Dendritic cell treated with granulocyte-macrophage colony-stimulating factor and Interleukin-4, amounts not matched to agents 40 ng/mL and 50 ng/mL, for 4 days (primary cell): ENCODE data around the gene DNHD1.

Experiments
- H3K27ac Mint-ChIP-seq: one replicate; pipeline ENCODE4 v1.8.0; 2022; ENCODE audit warnings: mild to moderate bottlenecking, mixed read lengths
- H3K27me3 Mint-ChIP-seq: one replicate; pipeline ENCODE4 v1.8.0; 2022; ENCODE audit warnings: mild to moderate bottlenecking, mixed read lengths
- H3K36me3 Mint-ChIP-seq: one replicate; pipeline ENCODE4 v1.8.0; 2022; ENCODE audit warnings: low read depth, mixed read lengths
- H3K4me1 Mint-ChIP-seq: one replicate; pipeline ENCODE4 v1.8.0; 2022; ENCODE audit warnings: low read depth, mixed read lengths
- H3K4me3 Mint-ChIP-seq: one replicate; pipeline ENCODE4 v1.8.0; 2022; ENCODE audit warnings: mild to moderate bottlenecking, moderate library complexity, mixed read lengths
- H3K9me3 Mint-ChIP-seq: one replicate; pipeline ENCODE4 v1.8.0; 2022; ENCODE audit warnings: mixed read lengths
- intact Hi-C: fragments of 100-400 bp; cut with micrococcal nuclease; formaldehyde crosslinking; loops from one replicate; pipeline ENCODE4 v1.15.0; 2022

Gene DNHD1

DNA sequence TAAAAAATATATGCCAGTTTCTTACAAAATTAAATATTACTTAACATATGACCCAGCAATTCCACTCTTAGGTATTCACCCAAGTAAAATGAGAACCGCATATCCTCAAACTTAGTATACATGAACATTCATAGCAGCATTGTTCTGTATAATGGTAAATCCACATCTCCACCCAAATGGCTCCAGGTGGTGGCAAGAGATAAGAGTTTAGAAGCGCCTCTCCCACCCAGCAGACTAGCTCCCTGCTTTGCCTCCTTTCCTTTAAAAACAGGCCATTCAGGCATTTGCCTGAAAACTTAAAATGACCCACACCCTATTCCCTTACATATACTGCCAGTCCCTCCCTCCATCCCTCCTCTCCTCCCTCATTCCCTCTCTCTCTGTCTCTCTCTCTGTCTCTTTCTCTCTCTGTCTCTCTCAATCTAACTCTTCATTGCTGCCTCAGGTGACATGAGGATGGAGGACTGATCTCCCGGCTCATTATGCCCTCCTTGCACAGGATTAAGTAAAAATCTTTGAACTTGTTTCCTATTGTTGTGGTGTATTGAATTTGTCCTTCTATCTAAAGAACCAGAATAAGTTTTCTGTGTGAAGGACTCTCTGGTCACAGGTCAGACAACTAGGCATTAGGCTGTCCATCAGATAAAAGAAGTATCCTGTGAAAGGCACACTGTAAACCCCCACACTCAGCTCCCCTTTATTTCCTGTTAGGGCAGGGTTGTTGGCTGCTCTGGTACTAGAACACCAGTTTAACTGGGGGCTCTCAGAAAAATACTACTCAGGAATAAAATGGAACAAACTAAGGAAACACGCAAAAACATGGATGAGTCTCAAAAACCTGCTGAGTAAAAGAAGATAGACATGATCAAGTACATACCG, 58.0 kb downstream of the DNHD1 start:
- no peak overlapping the region for H3K27ac Mint-ChIP-seq
- peaks cover 2% of the 10 kb centered on the region for H3K27me3 Mint-ChIP-seq
- intact Hi-C loops = no loop called here
- H3K9me3 Mint-ChIP-seq = no peaks in the 10 kb centered on the region
- peaks cover 5% of the 10 kb centered on the region for H3K4me1 Mint-ChIP-seq
- H3K36me3 Mint-ChIP-seq = peaks cover 9% of the 10 kb centered on the region
- no peak overlapping the region for H3K4me3 Mint-ChIP-seq

DNA sequence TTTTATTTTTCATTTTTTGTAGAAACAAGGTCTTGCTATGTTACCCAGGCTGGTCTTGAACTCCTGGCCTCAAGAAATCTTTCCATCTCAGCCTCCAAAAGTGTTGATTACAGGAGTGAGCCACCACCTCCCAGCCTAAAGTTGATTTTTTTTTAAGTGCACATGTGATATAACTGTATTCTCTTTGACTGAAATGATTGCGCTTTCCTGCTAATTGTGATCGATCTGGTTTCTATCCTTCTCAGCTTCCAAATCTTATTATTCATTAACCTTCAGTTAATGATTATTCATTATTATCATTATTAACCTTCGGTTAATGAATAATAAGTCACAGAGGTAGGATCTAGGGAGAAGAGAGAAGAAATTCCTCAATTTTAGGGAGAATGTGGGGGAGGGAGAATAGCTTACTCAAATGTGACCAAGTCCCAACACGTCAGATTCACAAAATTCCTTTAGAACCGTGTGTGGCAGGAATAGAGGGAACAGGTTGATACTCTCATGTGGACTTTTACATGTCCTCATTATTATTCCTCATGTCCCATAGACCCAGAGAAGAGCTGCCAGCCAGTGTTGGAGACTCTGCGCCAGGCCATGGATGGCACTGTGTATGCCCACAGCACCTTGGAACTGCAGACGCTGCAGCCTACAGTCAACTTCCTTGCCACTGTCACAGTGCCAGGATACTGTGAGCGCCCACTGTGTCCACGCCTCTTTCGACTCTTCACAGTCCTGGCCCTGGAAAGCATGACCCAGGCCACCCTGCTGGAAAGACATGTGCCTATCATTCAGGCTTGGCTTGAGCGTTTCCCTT, 59.3 kb downstream of the DNHD1 start:
- no peak overlapping the region for H3K4me3 Mint-ChIP-seq
- H3K27ac Mint-ChIP-seq = no peak overlapping the region
- H3K36me3 Mint-ChIP-seq = peaks cover 9% of the 10 kb centered on the region
- intact Hi-C loops = no loop called here
- no peaks in the 10 kb centered on the region for H3K9me3 Mint-ChIP-seq
- peaks cover 2% of the 10 kb centered on the region for H3K27me3 Mint-ChIP-seq
- peaks cover 5% of the 10 kb centered on the region for H3K4me1 Mint-ChIP-seq

DNA sequence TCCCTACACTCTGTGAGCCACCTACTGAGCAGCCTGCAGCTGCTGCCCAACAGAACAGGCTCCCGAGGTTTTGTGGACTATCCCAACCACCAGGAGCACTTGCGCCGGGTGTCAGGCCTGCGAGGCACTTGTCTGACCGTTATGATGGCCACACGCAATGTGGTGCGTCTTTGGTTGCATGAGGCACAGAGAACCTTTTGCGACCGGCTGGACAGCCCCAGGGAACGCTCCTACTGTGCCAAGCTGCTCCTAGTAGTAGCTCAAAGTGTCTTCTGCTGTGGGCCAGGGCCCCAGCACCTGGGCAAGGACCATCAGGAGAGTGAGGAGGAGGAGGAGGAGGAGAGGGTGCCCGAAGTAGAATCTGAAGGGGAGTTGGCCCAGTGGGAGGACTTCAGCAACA, 60.0 kb downstream of the DNHD1 start:
- peaks cover 2% of the 10 kb centered on the region for H3K27me3 Mint-ChIP-seq
- H3K9me3 Mint-ChIP-seq = no peaks in the 10 kb centered on the region
- intact Hi-C loops = no loop called here
- peaks cover 11% of the 10 kb centered on the region for H3K4me1 Mint-ChIP-seq
- H3K4me3 Mint-ChIP-seq = no peak overlapping the region
- H3K27ac Mint-ChIP-seq = no peak overlapping the region
- peaks cover 9% of the 10 kb centered on the region for H3K36me3 Mint-ChIP-seq

DNA sequence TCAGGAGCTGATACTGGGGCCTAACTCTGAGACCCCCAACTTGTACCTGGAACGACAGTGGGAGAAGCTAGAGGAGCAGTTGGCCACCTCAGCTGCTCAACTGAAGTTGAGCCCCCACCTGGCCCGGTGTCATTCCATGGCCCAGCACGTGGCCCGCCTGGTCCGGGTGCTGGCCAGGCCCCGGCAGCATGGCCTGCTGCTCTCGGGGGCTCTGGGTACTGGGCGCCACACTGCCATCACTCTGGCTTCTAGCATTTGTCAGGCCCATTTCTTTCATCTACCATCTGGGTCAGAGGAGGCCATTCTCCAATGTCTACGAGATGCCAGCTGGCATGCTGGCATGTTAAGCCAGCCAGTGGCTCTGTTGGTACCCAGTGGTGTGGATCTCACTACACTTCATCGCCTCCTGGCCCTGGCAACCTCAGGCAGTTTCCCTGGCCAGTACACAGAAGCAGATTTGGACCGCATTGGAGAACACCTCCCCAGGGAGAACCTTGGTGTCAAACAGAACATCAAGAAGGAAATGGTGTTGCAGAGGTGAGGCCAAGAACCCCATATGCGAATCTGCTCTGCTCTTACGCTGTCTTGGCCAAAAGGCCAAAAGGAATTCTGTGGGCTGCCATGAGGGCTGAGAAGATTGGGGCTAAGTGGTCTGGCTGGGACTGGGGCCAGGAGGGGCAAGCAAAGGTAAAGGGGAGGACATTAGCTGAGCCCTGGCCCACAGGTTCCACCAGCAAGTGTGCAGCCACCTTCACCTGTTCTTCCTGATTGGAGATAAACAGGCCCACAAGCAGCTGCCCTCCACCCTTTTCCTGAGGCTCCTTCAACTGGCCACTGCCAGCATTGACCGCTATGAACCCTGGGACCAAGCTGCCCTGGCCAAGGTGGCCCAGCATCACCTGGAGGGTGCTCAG, 60.9 kb downstream of the DNHD1 start:
- intact Hi-C loops = no loop called here
- peaks cover 2% of the 10 kb centered on the region for H3K27me3 Mint-ChIP-seq
- H3K27ac Mint-ChIP-seq = no peak overlapping the region
- H3K4me3 Mint-ChIP-seq = no peak overlapping the region
- peaks cover 9% of the 10 kb centered on the region for H3K36me3 Mint-ChIP-seq
- H3K9me3 Mint-ChIP-seq = no peaks in the 10 kb centered on the region
- peaks cover 11% of the 10 kb centered on the region for H3K4me1 Mint-ChIP-seq

DNA sequence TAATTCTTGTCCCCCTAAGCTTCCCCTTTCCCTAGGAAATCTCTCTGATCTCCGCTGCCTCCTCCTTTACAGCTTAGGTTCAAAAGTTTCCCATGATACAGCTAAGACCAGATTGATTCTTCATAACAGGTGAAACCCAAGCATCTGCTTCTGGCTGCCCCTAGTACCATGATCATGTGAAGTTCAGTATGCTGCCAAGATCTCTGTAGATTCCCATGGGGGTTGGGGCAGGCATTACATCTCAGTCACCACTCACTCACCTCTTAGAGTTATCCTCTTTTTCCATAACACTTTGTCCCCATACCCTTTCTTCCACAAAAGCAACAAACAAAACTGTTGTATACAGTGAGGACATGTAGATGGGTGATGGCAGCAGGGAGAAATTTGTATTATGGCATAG, 62.3 kb downstream of the DNHD1 start:
- Mint-ChIP-seq H3K4me1 (peaks cover 11% of the 10 kb centered on the region), H3K9me3 (no peaks in the 10 kb centered on the region), H3K36me3 (peaks cover 15% of the 10 kb centered on the region), H3K27me3 (peaks cover 2% of the 10 kb centered on the region), H3K27ac (no peak overlapping the region), H3K4me3 (no peak overlapping the region)
- intact Hi-C loops = no loop called here

DNA sequence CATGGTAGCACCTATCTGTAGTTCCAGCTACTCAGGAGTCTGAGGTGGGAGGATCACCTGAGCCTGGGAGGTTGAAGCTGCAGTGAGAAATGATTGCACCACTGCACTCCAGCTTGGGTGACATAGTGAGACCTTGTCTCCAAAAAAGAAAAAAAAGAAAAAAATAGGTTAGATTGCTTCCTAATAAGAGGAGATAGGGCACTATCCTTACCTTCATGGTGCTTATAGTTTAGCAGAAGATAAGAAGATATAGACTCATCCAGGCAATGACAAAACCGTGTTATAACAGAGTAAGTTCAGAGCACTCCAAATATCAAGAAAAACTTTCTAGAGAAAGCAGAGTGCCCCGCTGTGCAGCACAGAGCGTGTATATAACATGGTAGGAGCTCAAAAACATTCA, 64.2 kb downstream of the DNHD1 start:
- H3K4me3 Mint-ChIP-seq = no peak overlapping the region
- no peak overlapping the region for H3K27ac Mint-ChIP-seq
- no peaks in the 10 kb centered on the region for H3K9me3 Mint-ChIP-seq
- no peaks in the 10 kb centered on the region for H3K27me3 Mint-ChIP-seq
- intact Hi-C loops = no loop called here
- H3K36me3 Mint-ChIP-seq = peaks cover 15% of the 10 kb centered on the region
- peaks cover 11% of the 10 kb centered on the region for H3K4me1 Mint-ChIP-seq

DNA sequence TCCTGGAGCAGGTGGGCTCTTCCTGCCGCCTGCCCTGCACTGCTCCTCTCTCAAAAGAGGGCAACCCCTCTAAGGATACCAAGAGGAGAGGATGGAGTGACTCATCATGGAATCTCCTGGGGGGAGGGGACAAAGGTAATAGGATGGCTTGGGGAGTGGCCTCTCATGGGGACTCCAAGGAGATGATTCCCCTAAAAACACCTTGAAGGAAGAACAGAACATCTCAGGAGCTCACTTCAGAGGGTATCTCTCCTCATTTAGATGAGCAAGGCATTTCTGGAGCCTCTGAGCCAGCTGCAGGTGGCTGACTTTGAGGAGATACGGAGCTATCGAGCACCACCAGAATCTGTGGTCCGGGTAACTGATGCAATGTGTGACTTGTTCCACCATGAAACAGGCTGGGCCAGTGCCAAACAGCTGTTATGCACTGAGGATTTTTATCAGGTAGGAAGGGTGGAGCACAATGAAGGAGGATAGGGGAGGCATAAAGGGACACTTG, 66.1 kb downstream of the DNHD1 start:
- no peaks in the 10 kb centered on the region for H3K27me3 Mint-ChIP-seq
- H3K4me3 Mint-ChIP-seq = no peak overlapping the region
- no peak overlapping the region for H3K27ac Mint-ChIP-seq
- peaks cover 6% of the 10 kb centered on the region for H3K4me1 Mint-ChIP-seq
- no peaks in the 10 kb centered on the region for H3K9me3 Mint-ChIP-seq
- intact Hi-C loops = no loop called here
- peaks cover 6% of the 10 kb centered on the region for H3K36me3 Mint-ChIP-seq

DNA sequence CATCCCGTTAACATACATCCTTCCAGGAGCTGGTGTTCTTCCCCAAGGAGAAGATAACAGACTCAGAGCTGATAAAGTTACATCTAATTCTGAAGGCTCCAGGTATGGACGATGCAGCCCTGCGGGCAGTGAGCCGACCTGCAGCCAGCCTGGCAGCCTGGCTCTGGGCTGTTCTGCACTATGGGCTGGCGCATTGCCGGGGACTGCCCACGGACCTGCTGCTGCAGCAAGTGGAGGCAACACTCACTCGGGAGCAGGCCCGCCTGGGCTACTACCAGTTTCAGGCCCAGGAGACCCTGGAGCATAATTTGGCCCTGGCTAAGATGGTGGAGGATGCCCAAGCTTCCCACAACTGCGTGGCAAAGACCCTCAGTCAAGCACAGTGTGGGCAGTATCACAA, 66.6 kb downstream of the DNHD1 start:
- peaks cover 6% of the 10 kb centered on the region for H3K36me3 Mint-ChIP-seq
- H3K4me1 Mint-ChIP-seq = peaks cover 10% of the 10 kb centered on the region
- H3K27ac Mint-ChIP-seq = no peak overlapping the region
- no peak overlapping the region for H3K4me3 Mint-ChIP-seq
- H3K9me3 Mint-ChIP-seq = no peaks in the 10 kb centered on the region
- intact Hi-C loops = no loop called here
- no peaks in the 10 kb centered on the region for H3K27me3 Mint-ChIP-seq

DNA sequence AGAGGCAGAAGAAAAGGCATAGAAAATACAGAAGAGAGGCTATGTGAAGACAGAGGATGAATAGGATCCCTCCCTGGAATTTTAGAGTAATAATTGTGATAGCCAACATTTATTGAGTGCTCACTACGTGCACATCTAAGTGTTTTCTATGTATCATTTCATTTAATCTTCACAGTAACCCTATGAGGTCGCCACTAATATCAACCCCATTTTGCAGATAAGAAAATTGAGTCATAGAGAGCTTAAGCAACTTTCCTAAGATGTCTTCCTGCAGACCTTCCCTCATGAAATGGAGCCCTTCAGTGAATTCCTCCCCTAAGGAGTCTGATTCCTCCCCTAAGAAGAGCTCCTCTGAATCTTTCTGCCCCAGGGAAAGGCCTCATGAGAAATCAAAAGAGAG, 68.2 kb downstream of the DNHD1 start:
- Mint-ChIP-seq H3K27me3 (no peaks in the 10 kb centered on the region), H3K27ac (no peak overlapping the region), H3K4me3 (no peak overlapping the region), H3K9me3 (no peaks in the 10 kb centered on the region), H3K4me1 (peaks cover 14% of the 10 kb centered on the region), H3K36me3 (peaks cover 6% of the 10 kb centered on the region)
- intact Hi-C loops = no loop called here

DNA sequence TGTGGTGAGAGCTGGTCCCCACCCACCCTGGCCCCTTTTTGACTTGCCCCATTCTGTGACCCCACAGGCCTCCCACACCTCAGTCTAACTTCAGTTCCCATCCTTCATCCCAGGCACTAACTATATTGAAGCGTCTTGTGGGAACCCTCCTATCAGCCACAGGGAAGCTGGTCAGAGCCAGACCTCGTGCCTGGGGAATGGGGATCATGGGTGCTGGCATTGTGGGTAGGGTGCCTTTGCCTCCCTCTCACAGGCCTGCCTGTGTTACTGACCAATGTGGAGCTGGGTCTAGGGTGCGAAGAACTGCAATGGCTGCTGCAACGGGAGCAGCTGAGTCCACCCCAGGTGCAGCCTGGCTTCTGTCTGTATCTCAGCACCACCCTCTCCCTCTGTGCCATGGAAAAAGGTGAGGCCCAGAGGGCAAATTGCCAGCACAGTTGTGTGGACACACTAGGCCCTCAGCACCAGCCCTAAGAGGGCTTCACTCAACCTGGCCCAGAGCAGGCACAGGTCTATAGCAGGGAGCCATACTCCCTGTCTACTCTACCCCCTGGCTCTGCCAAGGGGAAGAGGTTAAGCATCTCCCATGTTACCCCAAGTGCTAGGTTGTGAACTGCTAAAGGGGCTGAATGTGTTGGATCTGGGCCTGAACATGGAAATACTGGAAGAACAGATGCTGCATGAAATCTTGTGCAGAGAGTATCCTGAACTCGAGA, 69.1 kb downstream of the DNHD1 start:
- no peaks in the 10 kb centered on the region for H3K9me3 Mint-ChIP-seq
- no peak overlapping the region for H3K4me3 Mint-ChIP-seq
- intact Hi-C loops = no loop called here
- no peak overlapping the region for H3K27ac Mint-ChIP-seq
- peaks cover 14% of the 10 kb centered on the region for H3K4me1 Mint-ChIP-seq
- H3K27me3 Mint-ChIP-seq = peaks cover 2% of the 10 kb centered on the region
- peaks cover 9% of the 10 kb centered on the region for H3K36me3 Mint-ChIP-seq

DNA sequence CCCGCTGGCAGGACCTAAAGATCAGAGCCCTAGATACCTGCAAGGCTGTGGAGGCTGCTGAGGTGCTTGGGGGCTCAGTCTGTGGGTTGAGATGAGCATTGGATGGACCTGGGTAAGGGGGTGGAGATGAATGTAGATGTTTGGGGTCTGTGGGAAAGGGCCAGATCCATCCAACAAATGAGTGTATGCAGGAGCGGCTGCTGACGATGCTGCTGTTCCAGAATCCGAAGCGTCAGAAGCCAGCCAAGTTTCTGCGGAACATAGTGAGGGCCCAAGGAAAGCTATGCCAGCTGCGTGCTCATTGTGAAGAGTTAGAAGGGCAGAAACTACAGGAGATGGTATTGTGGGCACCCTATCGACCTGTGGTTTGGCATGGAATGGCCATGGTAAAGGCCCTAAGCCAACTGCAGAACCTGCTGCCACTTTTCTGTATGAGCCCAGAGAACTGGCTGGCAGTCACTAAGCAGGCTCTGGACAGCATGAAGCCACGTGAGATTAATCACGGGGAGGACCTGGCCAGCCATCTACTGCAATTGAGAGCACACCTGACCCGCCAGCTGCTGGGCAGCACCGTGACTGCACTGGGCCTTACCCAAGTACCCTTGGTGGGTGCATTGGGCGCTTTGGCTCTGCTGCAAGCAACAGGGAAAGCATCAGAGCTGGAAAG, 69.8 kb downstream of the DNHD1 start:
- Mint-ChIP-seq H3K27me3 (peaks cover 9% of the 10 kb centered on the region), H3K4me1 (peaks cover 10% of the 10 kb centered on the region), H3K36me3 (peaks cover 16% of the 10 kb centered on the region), H3K4me3 (no peak overlapping the region), H3K9me3 (no peaks in the 10 kb centered on the region), H3K27ac (no peak overlapping the region)
- intact Hi-C loops = no loop called here

DNA sequence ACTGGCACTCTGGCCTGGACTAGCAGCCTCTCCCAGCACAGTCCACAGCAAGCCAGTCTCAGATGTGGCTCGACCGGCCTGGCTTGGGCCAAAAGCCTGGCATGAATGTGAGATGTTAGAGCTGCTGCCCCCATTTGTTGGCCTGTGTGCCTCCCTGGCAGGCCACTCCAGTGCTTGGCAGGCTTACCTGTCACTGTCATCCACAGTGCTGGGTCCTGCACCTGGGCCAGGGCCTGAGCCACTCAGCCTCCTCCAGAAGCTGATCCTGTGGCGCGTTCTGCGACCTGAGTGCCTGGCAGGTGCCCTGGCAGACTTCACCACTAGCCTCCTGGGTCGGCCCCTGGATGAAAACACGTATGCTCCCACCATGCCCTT, 70.3 kb downstream of the DNHD1 start:
- intact Hi-C loops = no loop called here
- Mint-ChIP-seq H3K27ac (no peak overlapping the region), H3K9me3 (no peaks in the 10 kb centered on the region), H3K27me3 (peaks cover 12% of the 10 kb centered on the region), H3K4me1 (peaks cover 8% of the 10 kb centered on the region), H3K4me3 (no peak overlapping the region), H3K36me3 (peaks cover 18% of the 10 kb centered on the region)
